PC-9 (cell line): ENCODE data around the gene ZNF80. TPM values are rescaled to one million over a fixed set of nuclear protein-coding genes. Genes with fewer than 3 reads are reported as not detected.

ENCODE experiments used
- BruUV-seq: library from RNA; stranded (reverse); fragments of 400-500 nt; replicated peaks from 2 replicates; lab custom pipeline; 2021; lab: Mats Ljungman, UMichigan
- CTCF ChIA-PET: fragments of 300-600 bp; sonication (Branson Sonifier 250); formaldehyde crosslinking; loops from one replicate; lab custom pipeline; 2022; ENCODE audit warnings: antibody characterized with exemption; lab: Charles Lee
- POLR2A ChIA-PET: fragments of 300-600 bp; sonication (Branson Sonifier 250); formaldehyde crosslinking; loops from one replicate; lab custom pipeline; 2022; ENCODE audit warnings: antibody characterized with exemption; ENCODE audit not compliant: unreplicated experiment; lab: Charles Lee
- DNase-seq, 2 experiments: peaks; one replicate each; pipeline versions ENCODE4 v3.0.0 to v3.0.0-alpha.2; 2015 to 2022; ENCODE audit warnings: mixed read lengths in 1 of 2
- H2AFZ ChIP-seq: fragments of 200-600 bp; sonication (generic); 2 replicates; pipeline ENCODE4 v1.8.1; 2017; ENCODE audit warnings: antibody characterized with exemption
- H3F3A ChIP-seq: fragments of 200-600 bp; sonication (generic); 2 replicates; pipeline ENCODE4 v1.8.1; 2017; ENCODE audit warnings: antibody characterized with exemption, mild to moderate bottlenecking, low read depth; ENCODE audit not compliant: insufficient read depth
- H3K27ac ChIP-seq: fragments of 200-600 bp; sonication (generic); 2 replicates; pipeline ENCODE4 v1.6.1; 2016; ENCODE audit warnings: mixed run types
- H3K27me3 ChIP-seq: fragments of 200-600 bp; sonication (generic); 2 replicates; pipeline ENCODE4 v1.6.1; 2016; ENCODE audit warnings: low read depth, mixed run types; ENCODE audit not compliant: insufficient read depth
- H3K36me3 ChIP-seq: fragments of 200-600 bp; sonication (generic); 2 replicates; pipeline ENCODE4 v1.6.1; 2016; ENCODE audit warnings: low read depth, mixed run types
- H3K4me1 ChIP-seq: fragments of 200-600 bp; sonication (generic); replicated peaks from 2 replicates; pipeline ENCODE4 v1.6.1; 2016; ENCODE audit warnings: mixed run types; ENCODE audit not compliant: insufficient read depth
- H3K4me2 ChIP-seq: fragments of 200-600 bp; sonication (generic); 2 replicates; pipeline ENCODE4 v1.6.1; 2017; ENCODE audit warnings: mixed run types
- H3K4me3 ChIP-seq: fragments of 200-600 bp; sonication (generic); 2 replicates; pipeline ENCODE4 v1.6.1; 2016; ENCODE audit warnings: mixed run types
- H3K79me2 ChIP-seq: fragments of 200-600 bp; sonication (generic); 2 replicates; pipeline ENCODE4 v1.6.1; 2017; ENCODE audit warnings: low read depth, mixed run types
- H3K9me2 ChIP-seq: fragments of 200-600 bp; sonication (generic); 2 replicates; pipeline ENCODE4 v1.8.1; 2017; ENCODE audit warnings: mild to moderate bottlenecking; ENCODE audit not compliant: insufficient read depth
- H3K9me3 ChIP-seq: fragments of 200-600 bp; sonication (generic); 2 replicates; pipeline ENCODE4 v1.8.1; 2016; ENCODE audit warnings: low read depth; ENCODE audit not compliant: insufficient read depth
- H4K20me1 ChIP-seq: fragments of 200-600 bp; sonication (generic); 2 replicates; pipeline ENCODE4 v1.8.1; 2017; ENCODE audit not compliant: insufficient read depth
- EZH2 ChIP-seq: fragments of 200-600 bp; sonication (generic); IDR thresholded peaks from 2 replicates; pipeline ENCODE4 v1.8.0; 2017; ENCODE audit warnings: antibody characterized with exemption, low read depth
- intact Hi-C: fragments of 100-400 bp; cut with micrococcal nuclease; formaldehyde crosslinking; loops from one replicate; pipeline ENCODE4 v1.10.0; 2022; ENCODE audit not compliant: unreplicated experiment
- total RNA-seq: library from RNA; stranded (reverse); gene quantifications from 2 replicates; pipeline ENCODE4 v1.2.3, GENCODE V29; 2021
- TF ChIP-seq, protein P1 (sequence below): fragments of 200-600 bp; sonication (generic); conservative IDR thresholded peaks from 2 replicates; pipeline ENCODE4 v1.6.1; 2017; ENCODE audit warnings: mixed run types, antibody characterized with exemption, mild to moderate bottlenecking, moderate library complexity

ZNF80 gene
- total RNA-seq, 1 experiment from 2014 or later: not detected

DNA sequence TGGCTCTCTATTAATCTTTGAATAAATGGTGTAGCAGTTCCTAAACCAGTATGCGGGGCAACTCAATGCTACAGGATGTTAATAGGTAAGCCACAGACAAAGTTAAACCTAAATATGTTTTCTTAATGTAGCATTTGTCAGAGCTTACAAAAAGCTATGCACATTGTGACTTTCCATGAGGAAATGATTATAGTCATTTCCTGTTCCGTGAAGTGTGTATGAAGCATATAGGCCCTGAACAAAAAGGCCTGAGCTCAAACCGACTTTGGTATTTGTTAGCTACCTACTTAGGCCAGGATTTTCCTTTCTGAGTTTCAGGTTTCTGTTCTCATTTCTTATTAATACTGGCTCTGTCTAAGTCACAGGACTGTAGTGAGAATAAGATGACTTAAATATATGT is 14.2 kb downstream of the ZNF80 start:
- H2AFZ ChIP-seq: no peak overlapping the region
- H3K27ac ChIP-seq: no peak overlapping the region
- intact Hi-C loops: no loop called here
- no peaks in the 10 kb centered on the region for H3K36me3 ChIP-seq
- no peak for DNase-seq
- ChIA-PET POLR2A (no interaction called here), CTCF (no interaction called here)
- no peak overlapping the region for H3K4me2 ChIP-seq
- TF ChIP-seq EZH2: no peak
- TF ChIP-seq, protein P1, sequence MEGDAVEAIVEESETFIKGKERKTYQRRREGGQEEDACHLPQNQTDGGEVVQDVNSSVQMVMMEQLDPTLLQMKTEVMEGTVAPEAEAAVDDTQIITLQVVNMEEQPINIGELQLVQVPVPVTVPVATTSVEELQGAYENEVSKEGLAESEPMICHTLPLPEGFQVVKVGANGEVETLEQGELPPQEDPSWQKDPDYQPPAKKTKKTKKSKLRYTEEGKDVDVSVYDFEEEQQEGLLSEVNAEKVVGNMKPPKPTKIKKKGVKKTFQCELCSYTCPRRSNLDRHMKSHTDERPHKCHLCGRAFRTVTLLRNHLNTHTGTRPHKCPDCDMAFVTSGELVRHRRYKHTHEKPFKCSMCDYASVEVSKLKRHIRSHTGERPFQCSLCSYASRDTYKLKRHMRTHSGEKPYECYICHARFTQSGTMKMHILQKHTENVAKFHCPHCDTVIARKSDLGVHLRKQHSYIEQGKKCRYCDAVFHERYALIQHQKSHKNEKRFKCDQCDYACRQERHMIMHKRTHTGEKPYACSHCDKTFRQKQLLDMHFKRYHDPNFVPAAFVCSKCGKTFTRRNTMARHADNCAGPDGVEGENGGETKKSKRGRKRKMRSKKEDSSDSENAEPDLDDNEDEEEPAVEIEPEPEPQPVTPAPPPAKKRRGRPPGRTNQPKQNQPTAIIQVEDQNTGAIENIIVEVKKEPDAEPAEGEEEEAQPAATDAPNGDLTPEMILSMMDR: no peak
- H3K27me3 ChIP-seq: peaks cover 4% of the 10 kb centered on the region; the same call in 1 of the 2 replicates
- peaks cover 3% of the 10 kb centered on the region; the same call in 1 of the 2 replicates for H3K9me3 ChIP-seq
- no peaks in the 10 kb centered on the region for H3F3A ChIP-seq
- H3K9me2 ChIP-seq: no peaks in the 10 kb centered on the region
- no peak overlapping the region for H3K4me3 ChIP-seq
- BruUV-seq: no TSS peak
- H4K20me1 ChIP-seq: no peaks in the 10 kb centered on the region
- no peaks in the 10 kb centered on the region for H3K4me1 ChIP-seq
- no peaks in the 10 kb centered on the region for H3K79me2 ChIP-seq

DNA sequence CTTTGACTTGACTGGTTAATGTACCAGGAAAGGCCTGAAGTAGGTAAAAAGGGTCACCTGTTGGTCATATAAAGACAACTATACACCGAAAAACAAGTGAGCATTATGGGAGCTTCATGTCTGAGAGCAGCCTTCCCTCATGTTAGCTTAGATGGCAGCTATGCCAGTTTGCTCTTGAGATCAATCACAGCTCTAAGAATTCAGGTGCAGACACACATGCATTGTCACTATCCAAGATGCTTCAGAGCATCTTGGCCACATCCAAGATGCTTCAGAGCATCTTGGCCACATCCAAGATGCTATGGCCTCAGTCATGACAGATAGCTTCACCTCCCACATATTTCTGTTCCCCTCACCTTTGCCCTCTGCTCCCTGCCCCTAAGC is 15.5 kb downstream of the ZNF80 start:
- Histone ChIP-seq H2AFZ (no peak overlapping the region), H3F3A (no peaks in the 10 kb centered on the region), H3K9me3 (peaks cover 3% of the 10 kb centered on the region; the same call in 1 of the 2 replicates), H3K9me2 (no peaks in the 10 kb centered on the region), H3K36me3 (no peaks in the 10 kb centered on the region), H4K20me1 (no peaks in the 10 kb centered on the region), H3K27me3 (peaks cover 4% of the 10 kb centered on the region; the same call in 1 of the 2 replicates), H3K4me3 (no peak overlapping the region), H3K27ac (no peak overlapping the region), H3K4me1 (no peaks in the 10 kb centered on the region), H3K79me2 (no peaks in the 10 kb centered on the region), H3K4me2 (no peak overlapping the region)
- TF ChIP-seq EZH2: no peak
- TF ChIP-seq, protein P1: no peak
- intact Hi-C loops: no loop called here
- BruUV-seq: no TSS peak
- ChIA-PET POLR2A (no interaction called here), CTCF (no interaction called here)
- DNase-seq: no peak

DNA sequence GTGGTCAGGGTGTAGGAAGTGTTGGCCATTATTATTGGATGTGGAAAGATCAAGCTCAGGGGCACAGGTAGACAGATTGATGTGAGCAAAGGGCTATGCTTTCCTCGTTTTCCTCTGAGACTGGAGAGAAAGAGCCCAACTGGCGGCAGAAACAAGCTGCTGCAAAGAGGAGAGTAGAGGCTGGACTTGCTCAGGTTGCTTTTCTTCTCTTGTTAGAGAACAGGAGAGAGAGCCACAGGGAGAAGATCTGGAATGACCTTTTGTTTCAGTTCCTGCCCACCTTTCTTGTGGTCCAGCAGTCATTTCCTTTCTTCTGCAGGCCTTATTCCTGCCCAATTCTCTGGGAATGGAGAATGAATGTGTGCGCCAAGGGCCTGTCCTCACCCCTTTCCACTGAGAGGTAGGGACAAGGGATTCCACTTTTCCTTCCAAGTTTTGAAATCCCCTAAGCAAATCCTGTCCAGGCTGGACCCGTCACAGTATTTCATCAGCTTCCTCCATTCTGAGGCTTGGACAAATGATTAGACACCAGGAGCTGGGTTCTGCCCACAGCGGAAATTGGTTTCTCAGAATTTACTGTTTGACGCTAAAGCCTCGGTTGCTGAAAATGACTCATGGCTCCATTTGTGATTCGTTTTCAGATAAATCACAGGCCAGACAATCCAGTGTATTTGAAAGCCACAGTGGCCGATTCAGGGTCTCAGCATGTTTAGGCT is 16.1 kb downstream of the ZNF80 start:
- Histone ChIP-seq H3K27me3 (peaks cover 4% of the 10 kb centered on the region; the same call in 1 of the 2 replicates), H3F3A (no peaks in the 10 kb centered on the region), H4K20me1 (no peaks in the 10 kb centered on the region), H3K36me3 (no peaks in the 10 kb centered on the region), H2AFZ (no peak overlapping the region), H3K27ac (no peak overlapping the region), H3K4me2 (no peak overlapping the region), H3K79me2 (no peaks in the 10 kb centered on the region), H3K4me1 (no peaks in the 10 kb centered on the region), H3K9me2 (no peaks in the 10 kb centered on the region), H3K4me3 (no peak overlapping the region), H3K9me3 (peaks cover 3% of the 10 kb centered on the region; the same call in 1 of the 2 replicates)
- ChIA-PET POLR2A (no interaction called here), CTCF (no interaction called here)
- BruUV-seq: no TSS peak
- intact Hi-C loops: no loop called here
- DNase-seq: no peak
- TF ChIP-seq EZH2: no peak
- TF ChIP-seq, protein P1: no peak
